Muscle layer of duodenum (tissue), 2 donors: ENCODE measurements around the gene KIRREL1.

ENCODE experiments used
- H3K27ac ChIP-seq: one replicate; pipeline ENCODE4 v1.7.0; 2013; ENCODE audit warnings: mild to moderate bottlenecking, low read length
- H3K27me3 ChIP-seq: one replicate; pipeline ENCODE4 v1.7.0; 2013; ENCODE audit warnings: low read depth, mild to moderate bottlenecking, control low read depth, low read length
- H3K36me3 ChIP-seq, 2 donors: one replicate each; pipeline ENCODE4 v1.7.0; 2013; ENCODE audit warnings: low read length in 2 of 2, control low read depth in 1 of 2, mild to moderate bottlenecking in 1 of 2; ENCODE audit not compliant: insufficient read depth in 2 of 2, control insufficient read depth in 1 of 2
- H3K4me1 ChIP-seq, 2 donors: one replicate each; pipeline ENCODE4 v1.7.0; 2013; ENCODE audit warnings: low read length in 2 of 2, mild to moderate bottlenecking in 2 of 2, control low read depth in 1 of 2, moderate library complexity in 1 of 2; ENCODE audit not compliant: insufficient read depth in 2 of 2, control insufficient read depth in 1 of 2
- H3K4me3 ChIP-seq, 2 donors: one replicate each; pipeline ENCODE4 v1.7.0; 2013; ENCODE audit warnings: low read length in 2 of 2, low read depth in 1 of 2, mild to moderate bottlenecking in 1 of 2
- H3K9me3 ChIP-seq, 2 donors: one replicate each; pipeline ENCODE4 v1.7.0; 2013; ENCODE audit warnings: low read length in 2 of 2, control low read depth in 1 of 2, mild to moderate bottlenecking in 1 of 2; ENCODE audit not compliant: control insufficient read depth in 1 of 2
- donor health status: healthy.

Gene KIRREL1

DNA sequence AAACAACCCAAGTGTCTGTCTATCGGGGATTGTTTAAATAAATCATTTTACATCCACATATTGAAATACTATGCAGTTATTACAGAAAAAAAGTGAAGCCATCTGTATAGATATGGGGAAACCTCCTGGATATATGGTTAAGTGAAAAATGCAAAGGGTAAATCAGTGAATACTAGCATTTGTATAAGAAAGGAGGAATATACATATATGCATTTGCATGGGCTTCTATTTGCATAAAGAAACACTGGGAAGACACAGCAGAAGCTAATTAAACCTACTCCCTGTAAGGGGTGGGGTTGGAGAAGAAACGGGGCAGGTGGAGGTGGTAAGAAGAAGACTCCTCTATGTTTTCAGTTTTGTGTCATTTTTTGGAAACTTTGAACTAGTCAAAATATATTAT lies 16.6 kb upstream of the KIRREL1 start:
- no peaks in the 10 kb centered on the region for H3K36me3 ChIP-seq
- H3K27me3 ChIP-seq = no peaks in the 10 kb centered on the region
- no peak overlapping the region for H3K27ac ChIP-seq
- no peaks in the 10 kb centered on the region for H3K4me1 ChIP-seq
- H3K9me3 ChIP-seq = no peaks in the 10 kb centered on the region
- H3K4me3 ChIP-seq = no peak overlapping the region

DNA sequence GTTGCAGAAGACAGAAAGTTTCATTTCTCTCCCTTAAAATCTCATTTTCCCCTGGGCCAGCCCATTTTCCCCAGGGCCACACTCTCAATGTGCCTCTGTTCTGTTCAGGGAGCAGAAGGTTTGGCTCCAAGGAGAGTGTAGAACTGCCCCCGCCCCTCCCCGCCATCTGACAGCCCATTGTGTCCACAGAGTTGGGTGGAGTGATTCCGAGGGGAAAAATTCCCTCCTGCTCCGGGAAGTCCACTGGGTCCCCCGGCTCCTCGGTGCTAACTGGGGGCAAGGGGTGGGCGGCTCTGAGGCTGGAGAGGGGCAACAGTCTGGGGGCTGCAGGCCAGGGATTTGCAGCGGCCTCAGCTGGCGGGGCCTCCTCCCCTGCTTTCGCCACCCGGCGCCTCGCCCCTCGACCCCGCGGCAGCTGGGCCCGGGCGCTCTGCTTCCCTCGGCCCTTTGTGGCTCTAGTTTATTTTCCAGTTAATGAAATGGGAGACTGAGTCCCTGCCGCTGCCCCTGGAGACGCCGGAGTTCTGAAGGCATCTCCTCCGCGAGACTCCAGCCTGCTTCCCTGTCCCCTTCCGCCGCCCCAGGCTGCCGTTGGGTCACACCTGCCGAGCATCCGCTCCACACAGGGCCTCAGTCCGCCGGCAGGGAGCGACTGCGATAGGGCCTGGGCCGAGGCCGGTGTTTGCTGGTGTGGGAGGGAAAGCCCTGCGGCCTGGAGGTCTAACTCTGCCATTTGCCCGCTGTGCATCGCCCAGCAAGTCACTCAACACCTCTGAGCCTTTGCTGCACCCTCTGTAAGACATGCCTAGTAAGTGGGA lies 14.7 kb upstream of the KIRREL1 start:
- Histone ChIP-seq H3K4me3 (peak overlapping the region in 1 of 2 donors; percentile 40), H3K27ac (no peak overlapping the region), H3K27me3 (no peaks in the 10 kb centered on the region), H3K9me3 (no peaks in the 10 kb centered on the region), H3K4me1 (no peaks in the 10 kb centered on the region), H3K36me3 (no peaks in the 10 kb centered on the region)

DNA sequence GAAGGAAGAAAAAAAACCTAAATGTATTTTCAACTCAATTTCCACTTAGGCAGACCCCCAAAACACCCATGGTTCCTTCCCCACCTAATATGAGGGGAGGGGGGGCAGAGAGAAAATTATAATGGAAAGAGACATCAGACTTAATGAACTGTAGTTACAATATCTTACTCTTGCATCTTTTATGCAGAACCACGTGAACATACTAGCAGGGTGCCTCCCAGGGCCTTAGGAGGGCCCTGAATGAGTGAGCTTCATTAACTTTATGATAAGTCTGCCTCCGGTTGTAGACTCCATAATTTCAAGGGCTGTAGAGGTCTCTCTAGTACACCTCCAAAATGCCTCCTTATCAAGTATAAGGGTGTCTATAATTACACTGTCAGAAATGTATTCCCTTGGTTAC lies 11.3 kb upstream of the KIRREL1 start:
- Histone ChIP-seq H3K4me3 (no peak overlapping the region), H3K36me3 (no peaks in the 10 kb centered on the region), H3K9me3 (no peaks in the 10 kb centered on the region)

DNA sequence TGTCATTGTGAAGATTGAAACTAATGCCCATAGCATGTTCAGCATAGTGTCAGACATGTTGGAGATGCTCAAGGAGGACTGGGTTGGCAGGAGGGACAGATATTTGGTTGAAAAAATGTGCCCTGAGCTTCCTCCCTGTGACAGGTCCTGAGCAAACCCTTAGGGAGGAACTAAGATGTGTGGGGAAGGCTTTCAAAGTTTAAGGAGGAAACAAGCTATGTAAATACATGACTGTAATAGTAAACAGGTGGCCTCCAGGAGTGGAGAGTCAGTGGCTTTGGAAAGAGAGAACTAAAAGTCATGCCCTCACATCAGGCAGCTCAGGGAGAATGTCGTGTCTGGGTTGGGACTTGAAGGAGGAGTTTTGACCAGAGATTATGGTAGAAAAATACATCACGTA lies 9.7 kb upstream of the KIRREL1 start:
- Histone ChIP-seq H3K9me3 (no peaks in the 10 kb centered on the region), H3K4me1 (no peaks in the 10 kb centered on the region), H3K27me3 (no peaks in the 10 kb centered on the region), H3K4me3 (no peak overlapping the region), H3K36me3 (no peaks in the 10 kb centered on the region), H3K27ac (no peak overlapping the region)

More for the DNA sequence above, 11.3 kb upstream of the KIRREL1 start:
- H3K27me3 ChIP-seq = no peaks in the 10 kb centered on the region
- no peak overlapping the region for H3K27ac ChIP-seq
- H3K4me1 ChIP-seq = no peaks in the 10 kb centered on the region

DNA sequence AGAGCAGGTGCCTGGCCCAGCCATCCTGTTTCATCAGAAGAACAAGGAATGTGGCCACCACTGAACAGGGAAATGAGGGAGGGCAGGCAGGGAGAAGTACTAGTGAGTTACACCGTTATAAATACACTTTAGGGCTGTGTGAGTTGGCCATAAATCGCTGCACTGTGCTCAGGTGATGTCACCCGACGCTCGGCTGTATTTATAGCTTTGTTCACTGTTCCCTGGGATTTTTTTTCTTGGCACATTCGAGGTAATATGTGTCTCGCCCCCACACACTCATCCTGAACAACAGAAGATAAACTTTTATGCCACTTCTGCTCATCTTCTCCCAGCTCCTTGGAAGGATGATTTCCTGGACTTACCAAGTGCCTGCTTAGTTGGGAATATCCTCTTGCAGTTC lies 9.0 kb upstream of the KIRREL1 start:
- Histone ChIP-seq H3K27me3 (no peaks in the 10 kb centered on the region), H3K36me3 (no peaks in the 10 kb centered on the region), H3K4me3 (no peak overlapping the region), H3K9me3 (no peaks in the 10 kb centered on the region), H3K27ac (no peak overlapping the region), H3K4me1 (no peaks in the 10 kb centered on the region)

DNA sequence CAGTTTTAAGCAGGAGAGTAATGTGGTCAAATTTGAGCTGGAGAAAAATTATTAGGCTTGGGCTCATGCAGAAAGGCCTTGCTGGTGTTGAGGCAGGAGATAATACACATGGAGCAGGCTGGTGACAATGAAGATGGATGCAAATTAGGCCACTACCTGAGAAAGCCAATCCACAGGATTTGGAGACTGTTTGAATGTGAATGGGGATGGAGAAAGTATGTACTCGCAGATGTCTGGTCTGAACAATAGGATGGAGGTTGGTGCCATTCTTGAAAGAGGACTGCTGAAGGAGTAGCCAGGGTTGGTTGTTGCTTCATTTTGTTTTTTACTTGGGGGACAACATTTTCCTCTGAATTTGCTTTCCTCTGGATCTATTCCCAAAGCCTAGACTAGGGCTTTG lies 8.0 kb upstream of the KIRREL1 start:
- H3K9me3 ChIP-seq = no peaks in the 10 kb centered on the region
- H3K36me3 ChIP-seq = no peaks in the 10 kb centered on the region
- H3K4me3 ChIP-seq = no peak overlapping the region
- no peaks in the 10 kb centered on the region for H3K4me1 ChIP-seq
- no peaks in the 10 kb centered on the region for H3K27me3 ChIP-seq
- H3K27ac ChIP-seq = no peak overlapping the region

DNA sequence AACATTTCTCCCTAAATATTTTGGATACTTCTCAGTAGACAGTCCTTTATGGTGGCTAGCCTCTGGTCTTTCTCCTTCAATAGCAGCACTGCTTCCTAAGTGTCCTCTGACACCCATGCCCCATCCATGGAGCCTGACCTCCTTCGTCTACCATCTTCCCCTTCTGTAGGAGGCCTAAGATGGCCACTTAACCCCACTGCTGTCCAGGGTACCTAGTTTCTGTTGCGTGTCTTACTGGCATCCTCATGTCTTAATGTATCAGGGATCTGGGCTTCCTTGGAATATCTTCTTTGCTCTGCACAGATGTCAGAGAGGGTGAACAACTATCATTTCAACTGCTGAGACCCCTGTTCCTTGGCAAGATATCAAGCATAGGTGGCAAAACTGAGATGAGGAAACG lies 5.4 kb upstream of the KIRREL1 start:
- H3K4me3 ChIP-seq = no peak overlapping the region
- H3K36me3 ChIP-seq = no peaks in the 10 kb centered on the region
- no peak overlapping the region for H3K27ac ChIP-seq
- no peaks in the 10 kb centered on the region for H3K27me3 ChIP-seq
- peaks cover 0 to 6% of the 10 kb centered on the region in 2 donors for H3K4me1 ChIP-seq
- H3K9me3 ChIP-seq = no peaks in the 10 kb centered on the region

- H3K4me3 ChIP-seq = peak overlapping the region in 1 of 2 donors; percentile 86
- H3K4me1 ChIP-seq = peaks cover 0 to 28% of the 10 kb centered on the region in 2 donors
- peak overlapping the region; percentile 33 for H3K27ac ChIP-seq
- no peaks in the 10 kb centered on the region for H3K9me3 ChIP-seq
- H3K36me3 ChIP-seq = no peaks in the 10 kb centered on the region
- H3K27me3 ChIP-seq = no peaks in the 10 kb centered on the region
Measured at GRCh38 chr1:157992031-157992832, 1.2 kb upstream of the KIRREL1 start.

DNA sequence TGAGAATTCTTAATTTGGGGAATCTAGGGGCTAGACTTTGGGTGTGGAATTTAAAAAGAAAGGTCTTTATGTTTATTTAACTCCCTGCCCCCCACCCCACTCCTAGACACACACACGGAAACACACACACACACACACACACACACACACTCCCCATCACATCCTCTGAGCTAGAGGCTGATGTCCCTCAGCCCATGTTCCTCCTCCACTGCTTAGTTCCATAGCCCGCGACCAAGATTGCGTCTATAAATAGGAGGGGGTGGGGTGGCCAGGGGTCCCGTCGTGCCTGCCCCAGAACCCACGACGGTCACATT lies 655 bp upstream of the KIRREL1 start:
- Histone ChIP-seq H3K4me3 (peak overlapping the region; percentile 52 to 86), H3K27me3 (no peaks in the 10 kb centered on the region), H3K4me1 (peaks cover 0 to 29% of the 10 kb centered on the region in 2 donors), H3K36me3 (no peaks in the 10 kb centered on the region), H3K9me3 (no peaks in the 10 kb centered on the region), H3K27ac (peak overlapping the region; percentile 33)

DNA sequence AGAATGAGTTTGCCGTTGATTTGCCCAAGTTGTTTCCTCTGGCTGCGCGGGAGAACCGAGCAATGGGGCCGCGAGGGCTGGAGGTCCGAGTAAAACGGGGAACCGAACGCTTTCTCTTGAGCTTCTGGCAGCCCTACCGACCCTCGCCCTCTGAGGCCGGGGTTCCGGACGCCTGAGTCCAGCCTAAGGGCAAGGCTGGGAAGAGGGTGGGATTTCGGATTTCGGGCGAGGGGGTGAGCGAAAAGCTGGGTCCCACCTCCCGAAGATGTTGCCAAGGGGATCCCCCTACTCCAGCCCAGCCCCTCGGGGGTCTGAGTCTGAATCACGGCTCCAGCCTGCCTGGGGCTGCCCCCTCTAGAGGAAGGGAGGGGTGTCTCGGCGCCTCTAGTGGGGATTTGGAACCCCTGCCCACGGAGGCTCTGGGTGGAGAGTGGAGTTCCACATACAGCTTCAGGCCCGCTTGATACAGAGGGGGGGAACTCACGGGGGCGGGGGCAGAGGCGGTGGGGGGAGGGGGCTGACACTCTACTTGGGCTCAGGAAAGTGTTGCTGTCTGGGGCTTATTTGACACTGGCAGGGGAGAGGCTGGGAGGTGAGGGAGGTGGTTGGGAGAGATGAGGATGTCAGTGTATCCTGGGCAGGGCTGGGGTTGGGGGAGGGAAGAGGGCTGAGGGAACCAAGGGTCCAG lies 617 bp downstream of the KIRREL1 start:
- Histone ChIP-seq H3K9me3 (no peaks in the 10 kb centered on the region), H3K27ac (peak overlapping the region; percentile 61), H3K27me3 (no peaks in the 10 kb centered on the region), H3K36me3 (no peaks in the 10 kb centered on the region), H3K4me1 (peaks cover 7 to 36% of the 10 kb centered on the region in 2 donors), H3K4me3 (peak overlapping the region; percentile 70 to 86)
